Left ventricle myocardium superior (tissue), 1 donor: ENCODE measurements around the gene BRD2. TPM values are rescaled to one million over a fixed set of nuclear protein-coding genes. Genes with fewer than 3 reads are reported as not detected.

Source experiments
- ATAC-seq: fragments of 200-7000 bp; cut with Tn5 transposase; one replicate; pipeline ENCODE4 v1.9.1; 2020; ENCODE audit warnings: mild to moderate bottlenecking, moderate library complexity
- DNase-seq: peaks from one replicate; pipeline ENCODE4 v3.0.0-alpha.2; 2020
- intact Hi-C: fragments of 100-400 bp; cut with micrococcal nuclease; formaldehyde crosslinking; loops from one replicate; pipeline ENCODE4 v1.11.0; 2022
- total RNA-seq: library from RNA; stranded (reverse); fragmentation: NEBNext Ultra II Directional; extraction: Animal tissue kit (Norgen Biotek cat#: 25700); gene quantifications from one replicate; pipeline ENCODE4 v1.2.1, GENCODE V29; 2021
- donor health status: DM: no; HTN: yes; CAD: no; lungs with severe emphysema.

Gene BRD2
- total RNA-seq, 1 donor from 2014 or later, result 73.8 TPM

GRCh38 chr6:33017018-33017417, 48.6 kb downstream of the BRD2 start:
- intact Hi-C loops, result loop anchor here (5.0 to 10.0 kb wide), 2 partner anchors 65 to 228 kb away; no protein-coding TSS in a partner anchor
- DNase-seq, result no peak
- ATAC-seq, result no peak

- intact Hi-C loops, result loop anchor here (5.0 to 10.0 kb wide), 2 partner anchors 64 to 227 kb away; no protein-coding TSS in a partner anchor
- no peak for ATAC-seq
Measured at GRCh38 chr6:33017694-33018353, 49.4 kb downstream of the BRD2 start.

GRCh38 chr6:33018418-33018817, 50.0 kb downstream of the BRD2 start:
- intact Hi-C loops, result loop anchor here (5.0 to 10.0 kb wide), 2 partner anchors 64 to 226 kb away; no protein-coding TSS in a partner anchor
- DNase-seq, result no peak
- ATAC-seq, result no peak

More at GRCh38 chr6:33017694-33018353, 49.4 kb downstream of the BRD2 start:
- no peak for DNase-seq

- intact Hi-C loops, result loop anchor here (5.0 to 10.0 kb wide), 2 partner anchors 63 to 226 kb away; no protein-coding TSS in a partner anchor
- DNase-seq, result peak; percentile 61
Measured at GRCh38 chr6:33018904-33019303, 50.5 kb downstream of the BRD2 start.

GRCh38 chr6:33019372-33019771, 51.0 kb downstream of the BRD2 start:
- ATAC-seq (peak; percentile 16), DNase-seq (no peak)
- intact Hi-C loops, result loop anchor here (5.0 to 10.0 kb wide), 2 partner anchors 63 to 225 kb away; no protein-coding TSS in a partner anchor

More at GRCh38 chr6:33018904-33019303, 50.5 kb downstream of the BRD2 start:
- ATAC-seq, result peak; percentile 90

- ATAC-seq (no peak), DNase-seq (no peak)
- intact Hi-C loops, result no loop called here
Measured at GRCh38 chr6:33021917-33022316, 53.5 kb downstream of the BRD2 start.

GRCh38 chr6:33023536-33023935, 55.1 kb downstream of the BRD2 start:
- no peak for DNase-seq
- ATAC-seq, result no peak
- intact Hi-C loops, result no loop called here

GRCh38 chr6:33024521-33024920, 56.1 kb downstream of the BRD2 start:
- ATAC-seq (no peak), DNase-seq (no peak)
- intact Hi-C loops, result no loop called here

GRCh38 chr6:33028220-33028849, 59.9 kb downstream of the BRD2 start:
- ATAC-seq, result no peak
- no peak for DNase-seq
- intact Hi-C loops, result no loop called here

GRCh38 chr6:33029328-33030184, 61.2 kb downstream of the BRD2 start:
- no peak for DNase-seq
- ATAC-seq, result peak; percentile 87
- intact Hi-C loops, result no loop called here

GRCh38 chr6:33030245-33030644, 61.9 kb downstream of the BRD2 start:
- no peak for DNase-seq
- ATAC-seq, result no peak
- intact Hi-C loops, result no loop called here

Other genes starting within 250 kb of the BRD2 start
- 2.7 TPM for gene HLA-DQA2, start 227.2 kb upstream of the BRD2 start, total RNA-seq
- gene HLA-DQB2, start 205.1 kb upstream of the BRD2 start, total RNA-seq, result 3.3 TPM
- 0.32 TPM for gene HLA-DOB, start 151.6 kb upstream of the BRD2 start, total RNA-seq
- 20.8 TPM for gene TAP2, start 129.9 kb upstream of the BRD2 start, total RNA-seq
- gene PSMB8, start 124.5 kb upstream of the BRD2 start, total RNA-seq, result 16.2 TPM
- 14.6 TPM for gene TAP1, start 114.9 kb upstream of the BRD2 start, total RNA-seq
- 16.3 TPM for gene PSMB9, start 114.4 kb upstream of the BRD2 start, total RNA-seq
- gene HLA-DMB, start 27.6 kb upstream of the BRD2 start, total RNA-seq, result 10.6 TPM
- gene HLA-DMA, start 15.5 kb upstream of the BRD2 start, total RNA-seq, result 20.0 TPM
- 1.8 TPM for gene HLA-DOA, start 41.0 kb downstream of the BRD2 start, total RNA-seq
- 37.7 TPM for gene HLA-DPA1, start 105.1 kb downstream of the BRD2 start, total RNA-seq
- 41.5 TPM for gene HLA-DPB1, start 107.4 kb downstream of the BRD2 start, total RNA-seq
- 1.9 TPM for gene COL11A2, start 223.9 kb downstream of the BRD2 start, total RNA-seq
- gene RXRB, start 232.1 kb downstream of the BRD2 start, total RNA-seq, result 41.2 TPM
- gene SLC39A7, start 232.3 kb downstream of the BRD2 start, total RNA-seq, result 47.7 TPM
- 24.8 TPM for gene HSD17B8, start 236.1 kb downstream of the BRD2 start, total RNA-seq
- 30.1 TPM for gene RING1, start 239.9 kb downstream of the BRD2 start, total RNA-seq